Embryonic facial prominence (tissue), 1 donor: ENCODE data around the gene KIF5C.

Experiments
- DNase-seq: peaks from one replicate; pipeline ENCODE4 v3.0.0-alpha.2; 2016; ENCODE audit errors: extremely low spot score

Gene KIF5C

GRCh38 chr2:149041482-149041881 lies 166.5 kb downstream of the KIF5C start:
- DNase-seq: no peak

DNA sequence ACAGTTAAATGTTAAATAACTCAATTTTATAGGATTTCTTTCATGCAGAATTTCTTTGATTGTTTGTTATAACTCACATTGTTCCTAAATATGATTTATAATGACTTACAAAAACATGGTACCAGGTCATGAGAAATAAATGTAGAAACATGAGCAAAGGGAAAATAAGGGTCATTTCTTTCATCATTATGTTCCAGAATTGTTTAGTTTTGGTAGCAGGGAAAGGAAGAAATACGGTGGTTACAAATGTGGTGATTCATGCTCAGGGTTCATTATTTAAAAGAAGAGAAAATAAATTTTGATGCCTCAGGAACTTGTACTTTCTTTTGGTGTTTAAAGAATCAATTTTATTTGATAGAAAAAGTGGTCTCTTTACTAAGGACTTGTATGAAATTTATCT lies 167.9 kb downstream of the KIF5C start:
- no peak for DNase-seq

- no peak for DNase-seq
Measured at GRCh38 chr2:149044500-149044899, 169.5 kb downstream of the KIF5C start.

GRCh38 chr2:149047118-149047517 lies 172.1 kb downstream of the KIF5C start:
- DNase-seq: no peak

GRCh38 chr2:149049142-149049541 lies 174.1 kb downstream of the KIF5C start:
- no peak for DNase-seq

DNA sequence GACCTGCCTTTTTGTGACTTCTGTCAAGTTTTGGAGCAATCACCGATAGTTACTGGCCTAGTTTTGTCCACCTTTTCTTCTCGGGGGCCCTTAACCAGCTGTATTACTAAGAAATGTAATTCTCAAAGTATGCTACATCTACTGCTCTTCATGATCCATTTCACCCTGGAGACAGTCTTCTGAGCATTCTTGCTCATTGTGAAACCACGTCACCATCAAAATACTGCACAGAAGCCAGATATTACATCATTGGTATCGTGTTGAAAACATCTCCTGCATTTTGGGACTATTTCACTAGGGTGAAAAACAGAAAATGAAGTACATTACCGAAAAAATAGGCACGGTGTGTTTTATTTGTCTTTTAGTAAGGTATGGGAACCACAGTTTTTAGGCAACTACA lies 175.2 kb downstream of the KIF5C start:
- no peak for DNase-seq

- DNase-seq: no peak
Measured at GRCh38 chr2:149055751-149056150, 180.7 kb downstream of the KIF5C start.

- no peak for DNase-seq
Measured at GRCh38 chr2:149056541-149057255, 181.7 kb downstream of the KIF5C start.

- DNase-seq: no peak
Measured at GRCh38 chr2:149057401-149057800, 182.4 kb downstream of the KIF5C start.

DNA sequence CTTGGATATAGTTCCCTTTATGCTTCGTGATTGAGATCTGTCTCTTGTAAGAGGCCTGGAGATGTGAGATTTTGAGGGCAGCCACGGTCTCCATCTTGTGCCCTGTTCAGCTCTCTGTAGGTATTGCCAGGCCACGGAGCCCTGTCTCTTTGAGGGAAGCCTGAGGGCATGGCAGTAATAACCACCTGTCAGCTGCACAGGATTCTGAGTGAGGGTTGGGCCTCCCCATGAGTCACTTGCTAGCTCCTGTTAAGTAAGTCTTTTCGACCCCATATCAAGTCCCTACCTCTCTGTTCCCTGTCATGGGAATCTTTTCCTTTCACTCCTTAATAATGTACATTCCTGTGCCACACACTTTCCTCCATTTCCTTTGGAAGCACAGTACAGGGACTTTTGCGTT lies 183.9 kb downstream of the KIF5C start:
- no peak for DNase-seq

DNA sequence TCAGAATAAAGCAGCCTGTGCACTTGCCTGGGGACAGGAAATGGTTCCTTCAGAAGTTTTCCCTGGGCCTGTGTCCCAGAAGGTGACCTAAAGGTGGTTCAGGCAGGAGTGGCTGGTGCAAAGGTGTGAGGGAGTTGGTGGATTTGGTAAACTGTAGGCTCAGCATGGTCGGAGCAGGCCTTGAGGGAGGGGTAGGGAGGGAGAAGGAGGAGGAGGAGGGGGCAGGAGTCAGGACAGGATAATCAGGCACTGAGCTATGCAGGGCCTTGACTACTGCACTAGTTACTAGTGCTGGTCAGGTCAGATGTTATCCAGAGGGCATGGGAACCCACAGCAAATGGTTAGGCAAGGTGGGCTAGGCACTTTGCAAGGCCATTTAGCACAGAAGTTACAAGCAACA lies 184.8 kb downstream of the KIF5C start:
- DNase-seq: no peak

DNA sequence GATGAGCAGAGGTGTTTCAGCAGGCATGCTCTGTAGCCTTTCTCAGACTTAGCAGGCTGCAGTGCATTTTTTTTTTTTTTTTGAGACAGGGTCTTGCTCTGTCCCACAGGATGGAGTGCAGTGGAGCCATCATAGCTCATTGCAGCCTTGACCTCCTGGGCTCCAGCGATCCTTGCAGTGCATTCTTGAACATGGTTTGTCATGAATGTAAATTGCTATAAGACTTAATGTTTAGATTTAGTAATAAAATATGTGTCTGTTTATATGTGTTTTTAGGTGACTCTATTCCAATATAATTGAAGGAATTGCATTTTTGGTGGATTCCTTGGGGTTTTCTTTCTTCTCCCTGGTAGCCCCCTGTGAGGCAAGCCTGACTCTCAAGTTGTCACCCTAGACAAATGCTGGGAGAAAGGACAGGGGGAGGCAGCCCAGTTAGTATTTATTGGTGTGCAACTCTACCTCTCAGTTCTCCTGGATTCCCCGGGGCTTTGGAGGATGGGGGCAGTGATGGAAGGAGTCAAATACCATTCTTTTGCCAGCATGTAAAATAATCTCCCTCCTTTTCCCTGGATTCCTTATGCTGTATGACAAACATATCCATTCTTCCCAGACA lies 186.2 kb downstream of the KIF5C start:
- no peak for DNase-seq

DNA sequence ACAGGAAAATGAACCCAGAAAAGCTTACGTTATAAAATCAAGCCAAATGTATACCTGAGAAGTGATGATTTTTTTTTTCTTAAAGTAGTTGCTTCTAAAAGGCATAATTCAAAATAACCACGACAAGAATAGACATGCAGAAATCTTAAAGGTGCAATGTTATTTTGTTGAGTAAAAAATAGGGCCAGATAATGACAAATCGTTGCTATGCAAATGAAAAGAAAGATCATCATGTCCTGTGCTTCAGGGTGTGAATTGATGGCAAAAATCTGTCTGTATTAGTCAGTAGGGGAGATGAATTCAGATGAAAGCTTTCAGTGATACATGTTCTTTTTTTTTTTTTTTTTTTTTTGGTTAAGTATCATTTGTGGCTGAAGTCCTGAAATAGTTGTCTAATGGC lies 187.5 kb downstream of the KIF5C start:
- no peak for DNase-seq

DNA sequence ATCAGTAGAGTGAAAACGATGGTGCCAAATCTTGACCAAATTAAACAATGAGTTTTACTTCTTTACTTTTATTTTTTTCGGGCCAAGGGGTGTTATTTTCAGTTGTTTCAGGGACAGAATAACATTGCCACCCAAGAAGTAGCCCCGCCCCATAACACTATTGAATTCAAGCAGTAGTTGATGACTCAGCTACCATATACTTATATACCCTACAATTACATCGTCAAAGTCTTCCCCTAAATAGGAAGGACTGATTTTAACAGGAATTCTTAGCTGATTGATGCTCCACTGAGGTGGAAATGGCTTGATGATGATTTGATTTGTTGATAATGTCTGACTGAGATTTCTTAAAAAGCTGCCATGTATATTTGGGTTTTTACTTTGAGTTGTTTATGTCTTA lies 188.2 kb downstream of the KIF5C start:
- DNase-seq: no peak

- no peak for DNase-seq
Measured at GRCh38 chr2:149064365-149064841, 189.4 kb downstream of the KIF5C start.

GRCh38 chr2:149064856-149065630 lies 190.0 kb downstream of the KIF5C start:
- DNase-seq: no peak

DNA sequence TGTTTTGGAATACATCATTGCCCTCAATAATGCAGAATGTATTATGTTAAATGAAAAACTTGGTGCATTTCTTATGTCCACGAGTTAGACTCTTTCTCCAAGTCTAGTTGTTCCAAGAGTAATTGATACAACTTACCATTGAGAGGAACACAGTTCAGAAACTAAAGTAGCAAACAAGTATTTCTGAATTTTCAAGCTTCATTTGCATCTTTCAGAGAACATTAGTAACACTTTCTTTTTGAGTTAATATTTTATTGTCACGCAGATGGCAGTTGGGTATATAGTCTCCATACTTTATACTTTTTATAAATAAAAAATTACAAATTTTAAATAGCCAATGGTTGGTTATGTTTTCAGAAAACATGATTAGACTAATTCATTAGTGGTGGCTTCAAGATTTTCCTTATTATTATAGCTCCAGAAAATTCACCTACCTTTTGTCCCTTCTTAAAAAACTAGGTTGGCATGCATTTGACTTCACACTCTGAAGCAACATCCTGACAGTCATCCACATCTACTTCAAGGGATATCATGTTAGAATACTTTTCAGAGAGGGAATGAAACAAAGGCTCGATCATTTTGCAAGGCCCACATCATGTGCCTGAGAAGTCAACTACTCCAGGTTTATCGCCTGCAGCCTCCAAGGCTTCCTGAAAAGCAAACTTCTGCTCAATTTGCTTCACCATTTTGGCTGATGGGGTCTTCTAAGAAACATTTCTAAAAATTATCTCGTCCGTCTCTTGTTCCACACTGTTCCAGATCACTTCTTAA lies 193.4 kb downstream of the KIF5C start:
- DNase-seq: no peak

DNA sequence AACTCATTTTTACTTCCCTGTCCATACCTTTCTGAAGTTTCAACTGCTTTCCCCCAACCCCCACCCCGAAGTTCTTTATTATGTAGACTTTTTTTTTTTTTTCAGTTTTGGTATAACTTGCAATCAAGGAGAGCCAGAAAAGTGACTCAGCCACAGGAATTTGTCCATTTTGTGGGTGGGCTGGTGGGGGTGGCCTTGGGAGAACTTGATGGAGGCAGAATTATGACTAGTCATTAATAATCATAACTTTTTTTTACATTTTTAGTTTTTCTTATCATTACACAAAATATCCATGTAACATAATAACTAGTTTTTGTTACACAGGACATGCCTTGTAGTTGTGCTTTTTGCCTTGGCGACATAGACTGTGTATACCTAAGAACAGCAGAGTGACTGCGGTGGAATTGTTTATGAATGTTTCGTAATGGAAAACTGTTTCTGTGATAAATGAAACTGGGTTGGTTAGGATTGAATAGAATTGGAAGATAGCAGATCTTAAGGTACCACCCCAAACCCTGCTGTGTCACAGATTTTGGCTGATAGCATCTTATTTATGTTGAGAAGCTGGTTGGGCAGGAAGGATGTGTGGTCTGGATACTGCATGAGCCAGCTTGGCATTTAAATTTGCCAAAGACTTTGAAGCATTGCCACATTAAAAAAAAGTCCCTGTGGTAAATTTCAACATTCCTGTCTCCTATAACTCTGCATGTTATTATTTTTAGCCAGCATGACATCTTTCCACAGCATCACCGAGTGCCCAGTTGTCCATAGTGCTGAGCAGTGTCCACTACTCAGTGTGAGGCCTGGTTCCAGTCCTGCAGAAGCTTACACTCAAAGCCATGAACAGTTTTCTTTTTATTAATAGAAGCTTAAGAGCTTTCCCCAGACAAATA lies 194.2 kb downstream of the KIF5C start:
- DNase-seq: no peak

GRCh38 chr2:149070681-149071320 lies 195.8 kb downstream of the KIF5C start:
- DNase-seq: no peak

- DNase-seq: no peak
Measured at GRCh38 chr2:149075105-149075504, 200.1 kb downstream of the KIF5C start.

- no peak for DNase-seq
Measured at GRCh38 chr2:149075853-149076252, 200.8 kb downstream of the KIF5C start.
